Upper lobe of left lung (tissue), 6 donors: Measurements from ENCODE around the gene SAAL1. TPM values are rescaled to one million over a fixed set of nuclear protein-coding genes. Genes with fewer than 3 reads are reported as not detected.
A peak's percentile ranks its signal among the peaks of the same experiment; 100 is the strongest.

ENCODE experiments used
- ATAC-seq, 2 donors: fragments of 200-7000 bp; cut with Tn5 transposase; one replicate each; pipeline ENCODE4 v1.9.1; 2022; ENCODE audit warnings: mild to moderate bottlenecking in 2 of 2, moderate library complexity in 2 of 2; ENCODE audit not compliant: low FRiP score in 2 of 2
- DNase-seq, 2 donors: peaks; one replicate each; pipeline ENCODE4 v3.0.0-alpha.2; 2019 to 2020
- H3K27ac ChIP-seq, 4 donors: fragments of 200-600 bp; sonication (generic); one replicate each; pipeline ENCODE4 v1.5.1; 2016 to 2019
- H3K27me3 ChIP-seq, 4 donors: fragments of 200-600 bp; sonication (generic); one replicate each; pipeline ENCODE4 v1.5.1; 2017 to 2019
- H3K36me3 ChIP-seq, 4 donors: fragments of 200-600 bp; sonication (generic); one replicate each; pipeline ENCODE4 v1.5.1; 2016 to 2019
- H3K4me1 ChIP-seq, 4 donors: fragments of 200-600 bp; sonication (generic); one replicate each; pipeline ENCODE4 v1.5.1; 2018 to 2019
- H3K4me3 ChIP-seq, 4 donors: fragments of 200-600 bp; sonication (generic); one replicate each; pipeline ENCODE4 v1.5.1; 2017 to 2019; ENCODE audit warnings: mild to moderate bottlenecking in 2 of 4, moderate library complexity in 1 of 4
- H3K9me3 ChIP-seq, 4 donors: fragments of 200-600 bp; sonication (generic); one replicate each; pipeline ENCODE4 v1.5.1; 2018 to 2019
- CTCF ChIP-seq, 6 experiments: fragments of 450-650 bp in 4 of 6; fragments of 200-600 bp in 2 of 6; sonication (generic) in 2 of 6; IDR thresholded peaks; one replicate each; pipeline ENCODE4 v1.5.1; 2016 to 2019; ENCODE audit warnings: antibody characterized with exemption in 6 of 6
- EP300 ChIP-seq, 4 donors: sonication (generic); formaldehyde crosslinking; IDR thresholded peaks; one replicate each; pipeline ENCODE4 v1.5.1; 2017; ENCODE audit warnings: antibody characterized with exemption in 4 of 4, control low read depth in 2 of 4
- POLR2A ChIP-seq, 4 donors: fragments of 450-650 bp; IDR thresholded peaks; one replicate each; pipeline ENCODE4 v1.5.1; 2016 to 2017; ENCODE audit warnings: antibody characterized with exemption in 4 of 4, mild to moderate bottlenecking in 2 of 4
- POLR2AphosphoS5 ChIP-seq, 2 donors: sonication (generic); formaldehyde crosslinking; IDR thresholded peaks; one replicate each; pipeline ENCODE4 v1.5.1; 2017; ENCODE audit warnings: antibody characterized with exemption in 2 of 2
- WGBS, 2 donors: methylation state at CpG; one replicate each; pipeline ENCODE4 v1.1.5; 2017 to 2018; 5-methylcytosine and 5-hydroxymethylcytosine counted together
- total RNA-seq, 6 donors: library from RNA; depleted of rRNA in 4 of 6; stranded (reverse); fragments of >200 nt in 4 of 6; gene quantifications; one replicate each; pipeline versions ENCODE4 v1.1.0 to v1.2.1, GENCODE V29; 2016 to 2021
- donor health status: DM: no; HTN: no; CAD: no; lungs with moderate emphysema.
- donor health status: DM: no; HTN: yes; CAD: no; lungs with severe emphysema.

Gene SAAL1
- total RNA-seq, 6 donors from 2014 or later, result 5.9 to 19.6 (median 10.6) TPM

GRCh38 chr11:18115360-18116127, 9.7 kb upstream of the SAAL1 start:
- WGBS, 2 donors, result 2 to 4% methylated on average over 8 to 9 of the region's 9 CpGs
- no peak overlapping the region for H3K4me3 ChIP-seq
- H3K36me3 ChIP-seq, result no peaks in the 10 kb centered on the region
- H3K4me1 ChIP-seq, result no peaks in the 10 kb centered on the region
- DNase-seq, result peak in 1 of 2 donors; percentile 65
- peak; percentile 83 to 90 for ATAC-seq
- no peaks in the 10 kb centered on the region for H3K27me3 ChIP-seq
- no peaks in the 10 kb centered on the region for H3K9me3 ChIP-seq
- H3K27ac ChIP-seq, result no peak overlapping the region
- TF ChIP-seq CTCF (IDR thresholded peaks at IDR 0.05), result peak; percentile 69 to 83 (median 80)
- TF ChIP-seq POLR2AphosphoS5 (IDR thresholded peaks at IDR 0.05), result no peak
- TF ChIP-seq EP300 (IDR thresholded peaks at IDR 0.05), result no peak

GRCh38 chr11:18111005-18111404, 5.1 kb upstream of the SAAL1 start:
- no peaks in the 10 kb centered on the region for H3K9me3 ChIP-seq
- ATAC-seq, result no peak
- TF ChIP-seq POLR2A (IDR thresholded peaks at IDR 0.05), result no peak
- TF ChIP-seq POLR2AphosphoS5 (IDR thresholded peaks at IDR 0.05), result no peak
- no peak for TF ChIP-seq CTCF (IDR thresholded peaks at IDR 0.05)
- no peak for TF ChIP-seq EP300 (IDR thresholded peaks at IDR 0.05)
- no peak overlapping the region for H3K4me3 ChIP-seq
- 14 to 19% methylated on average over 2 of the region's 2 CpGs for WGBS, 2 donors
- H3K36me3 ChIP-seq, result no peaks in the 10 kb centered on the region
- no peaks in the 10 kb centered on the region for H3K27me3 ChIP-seq
- DNase-seq, result no peak
- no peak overlapping the region for H3K27ac ChIP-seq
- H3K4me1 ChIP-seq, result peaks cover 0 to 5% (median 0%) of the 10 kb centered on the region in 4 donors

GRCh38 chr11:18108254-18108653, 2.4 kb upstream of the SAAL1 start:
- H3K9me3 ChIP-seq, result no peaks in the 10 kb centered on the region
- 61 to 66% methylated on average over 3 of the region's 3 CpGs for WGBS, 2 donors

GRCh38 chr11:18106688-18107087, 806 bp upstream of the SAAL1 start:
- H3K4me1 ChIP-seq, result peaks cover 6 to 15% (median 13%) of the 10 kb centered on the region in 4 donors
- TF ChIP-seq CTCF (IDR thresholded peaks at IDR 0.05) (no peak), POLR2AphosphoS5 (IDR thresholded peaks at IDR 0.05) (no peak), POLR2A (IDR thresholded peaks at IDR 0.05) (no peak), EP300 (IDR thresholded peaks at IDR 0.05) (no peak)
- DNase-seq, result no peak
- H3K9me3 ChIP-seq, result no peaks in the 10 kb centered on the region
- H3K27ac ChIP-seq, result no peak overlapping the region
- H3K36me3 ChIP-seq, result peaks cover 0 to 13% (median 11%) of the 10 kb centered on the region in 4 donors
- H3K4me3 ChIP-seq, result no peak overlapping the region
- no peak for ATAC-seq
- no peaks in the 10 kb centered on the region for H3K27me3 ChIP-seq
- 85 to 90% methylated on average over 9 of the region's 9 CpGs for WGBS, 2 donors

More at GRCh38 chr11:18108254-18108653, 2.4 kb upstream of the SAAL1 start:
- Histone ChIP-seq H3K27me3 (no peaks in the 10 kb centered on the region), H3K4me1 (peaks cover 6 to 15% (median 13%) of the 10 kb centered on the region in 4 donors), H3K36me3 (peaks cover 0 to 2% (median 0%) of the 10 kb centered on the region in 4 donors), H3K27ac (no peak overlapping the region), H3K4me3 (no peak overlapping the region)
- DNase-seq, result no peak
- no peak for ATAC-seq
- TF ChIP-seq EP300 (IDR thresholded peaks at IDR 0.05) (no peak), POLR2AphosphoS5 (IDR thresholded peaks at IDR 0.05) (no peak), POLR2A (IDR thresholded peaks at IDR 0.05) (no peak), CTCF (IDR thresholded peaks at IDR 0.05) (no peak)
